Esophagus muscularis mucosa (tissue), 4 donors: ENCODE data around the gene BNC2. TPM values are rescaled to one million over a fixed set of nuclear protein-coding genes. Genes with fewer than 3 reads are reported as not detected.
A peak's percentile ranks its signal among the peaks of the same experiment; 100 is the strongest.

Experiments used
- DNase-seq: peaks from one replicate; pipeline ENCODE4 v3.0.0-alpha.2; 2017; ENCODE audit errors: extremely low spot score
- H3K27ac ChIP-seq, 4 donors: fragments of 200-600 bp; sonication (generic); replicated peaks in 1 of 4; 1 replicate in 3 of 4; 2 replicates in 1 of 4; pipeline ENCODE4 v1.5.1; 2016 to 2019; ENCODE audit warnings: mild to moderate bottlenecking in 1 of 4
- H3K27me3 ChIP-seq, 4 donors: fragments of 200-600 bp; sonication (generic); one replicate each; pipeline versions ENCODE4 v1.5.1 to v1.6.0; 2016 to 2019
- H3K36me3 ChIP-seq, 4 donors: fragments of 200-600 bp; sonication (generic); one replicate each; pipeline ENCODE4 v1.5.1; 2016 to 2019
- H3K4me1 ChIP-seq, 4 donors: fragments of 200-600 bp; sonication (generic); one replicate each; pipeline ENCODE4 v1.5.1; 2016 to 2019
- H3K4me3 ChIP-seq, 4 donors: fragments of 200-600 bp; sonication (generic); 1 replicate in 2 of 4; 2 replicates in 2 of 4; pipeline ENCODE4 v1.5.1; 2016 to 2019; ENCODE audit warnings: mild to moderate bottlenecking in 4 of 4, moderate library complexity in 1 of 4
- H3K9me3 ChIP-seq, 4 donors: fragments of 200-600 bp; sonication (generic); 1 replicate in 3 of 4; 2 replicates in 1 of 4; pipeline ENCODE4 v1.5.1; 2016 to 2019
- CTCF ChIP-seq, 3 experiments: fragments of 200-600 bp in 2 of 3; fragments of 450-650 bp in 1 of 3; sonication (generic) in 2 of 3; IDR thresholded peaks; one replicate each; pipeline ENCODE4 v1.5.1; 2017 to 2019; ENCODE audit warnings: antibody characterized with exemption in 3 of 3, mild to moderate bottlenecking in 2 of 3, moderate library complexity in 1 of 3
- EP300 ChIP-seq: sonication (generic); formaldehyde crosslinking; IDR thresholded peaks from one replicate; pipeline ENCODE4 v1.6.1; 2017; ENCODE audit warnings: antibody characterized with exemption
- POLR2A ChIP-seq: fragments of 450-650 bp; IDR thresholded peaks from one replicate; pipeline ENCODE4 v1.6.1; 2017; ENCODE audit warnings: antibody characterized with exemption, moderate library complexity, mild to moderate bottlenecking, low read depth
- POLR2AphosphoS5 ChIP-seq, 2 donors: sonication (generic); formaldehyde crosslinking; IDR thresholded peaks; one replicate each; pipeline ENCODE4 v1.6.1; 2017; ENCODE audit warnings: antibody characterized with exemption in 2 of 2
- WGBS: methylation state at CpG from one replicate; pipeline ENCODE4 v1.1.5; 2018; 5-methylcytosine and 5-hydroxymethylcytosine counted together
- intact Hi-C: fragments of 100-400 bp; cut with DNase I; formaldehyde crosslinking; loops from one replicate; pipeline ENCODE4 v1.15.1; 2023
- total RNA-seq, 4 donors: library from RNA; depleted of rRNA; stranded (reverse); fragments of >200 nt; gene quantifications; one replicate each; pipeline versions ENCODE4 v1.1.0 to v1.2.1, GENCODE V29; 2016

Gene BNC2
- total RNA-seq, 4 donors from 2014 or later: 95.3 to 138 (median 123) TPM

GRCh38 chr9:16411311-16411710 is 459.2 kb downstream of the BNC2 start:
- DNase-seq: no peak
- Histone ChIP-seq H3K4me3 (no peak overlapping the region), H3K27me3 (no peaks in the 10 kb centered on the region), H3K4me1 (peaks cover 0 to 6% (median 0%) of the 10 kb centered on the region in 4 donors), H3K36me3 (no peaks in the 10 kb centered on the region), H3K27ac (no peak overlapping the region), H3K9me3 (no peaks in the 10 kb centered on the region)
- intact Hi-C loops: no loop called here
- WGBS: 71% methylated on average over 4 of the region's 4 CpGs
- TF ChIP-seq POLR2A (no peak), EP300 (no peak), CTCF (IDR thresholded peaks at IDR 0.05) (no peak), POLR2AphosphoS5 (IDR thresholded peaks at IDR 0.05) (no peak)

DNA sequence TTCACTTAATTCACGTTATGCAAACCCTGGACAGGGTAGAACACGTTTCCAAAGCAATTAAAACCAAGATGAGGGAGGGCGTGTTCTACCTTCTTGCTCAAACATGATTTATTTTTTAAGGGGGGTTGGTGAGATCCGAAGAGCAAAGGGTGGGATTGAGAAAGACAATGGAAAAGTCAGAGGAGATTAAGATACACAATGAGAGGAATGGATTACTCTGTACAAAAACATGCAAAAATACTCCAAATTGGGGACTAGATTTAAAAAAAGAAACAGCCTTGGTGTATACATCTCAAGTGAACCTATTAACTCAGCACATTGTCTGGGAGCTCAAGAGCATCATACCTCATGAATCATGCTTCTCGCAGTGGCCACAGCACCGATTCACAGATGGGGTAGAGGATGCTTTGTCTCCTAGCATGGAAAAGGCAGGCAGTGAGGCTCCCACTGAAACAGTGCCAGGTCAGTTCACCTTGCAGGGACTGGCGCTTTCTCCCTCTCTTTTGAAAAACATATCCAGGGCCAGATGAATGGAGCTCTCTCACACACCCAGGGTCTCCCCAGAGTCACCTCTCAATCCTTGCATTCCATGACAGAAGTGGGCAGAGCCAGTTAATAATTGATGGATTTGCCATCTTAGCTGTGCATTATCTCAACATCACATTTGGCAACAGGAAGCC is 459.7 kb downstream of the BNC2 start:
- no peaks in the 10 kb centered on the region for H3K27me3 ChIP-seq
- no peaks in the 10 kb centered on the region for H3K9me3 ChIP-seq
- H3K27ac ChIP-seq: no peak overlapping the region
- H3K4me3 ChIP-seq: no peak overlapping the region
- H3K4me1 ChIP-seq: peaks cover 0 to under 1% (median 0%) of the 10 kb centered on the region in 4 donors
- DNase-seq: no peak
- intact Hi-C loops: no loop called here
- TF ChIP-seq CTCF (IDR thresholded peaks at IDR 0.05) (no peak), EP300 (no peak), POLR2AphosphoS5 (IDR thresholded peaks at IDR 0.05) (no peak), POLR2A (no peak)
- 86% methylated on average over 7 of the region's 7 CpGs for WGBS
- H3K36me3 ChIP-seq: no peaks in the 10 kb centered on the region

DNA sequence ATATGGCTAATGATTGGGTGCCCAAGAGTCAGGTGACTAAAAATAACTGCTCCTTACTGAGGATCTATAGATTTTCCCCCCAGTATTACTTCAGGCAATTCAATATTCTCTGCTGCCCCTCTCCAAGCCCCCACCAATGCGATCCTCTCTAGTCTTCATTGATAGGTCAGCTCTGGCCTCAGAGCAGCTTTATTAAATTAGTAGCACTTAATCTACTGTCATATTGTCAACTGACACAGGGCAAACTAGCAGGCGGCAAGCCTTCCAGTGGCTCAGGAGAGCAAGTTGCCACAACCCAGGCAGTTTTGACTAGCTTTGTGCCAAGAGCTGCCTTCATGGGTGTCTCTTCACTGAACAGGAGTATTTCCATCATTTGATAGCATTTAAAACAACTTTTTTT is 462.9 kb downstream of the BNC2 start:
- 89% methylated on average over 2 of the region's 2 CpGs for WGBS
- no peak for TF ChIP-seq POLR2AphosphoS5 (IDR thresholded peaks at IDR 0.05)
- TF ChIP-seq POLR2A: no peak
- no peak for TF ChIP-seq EP300
- no peak for TF ChIP-seq CTCF (IDR thresholded peaks at IDR 0.05)
- Histone ChIP-seq H3K27me3 (no peaks in the 10 kb centered on the region), H3K36me3 (no peaks in the 10 kb centered on the region), H3K4me3 (no peak overlapping the region), H3K4me1 (no peaks in the 10 kb centered on the region), H3K9me3 (no peaks in the 10 kb centered on the region), H3K27ac (no peak overlapping the region)
- intact Hi-C loops: no loop called here
- peak; percentile 24 for DNase-seq

DNA sequence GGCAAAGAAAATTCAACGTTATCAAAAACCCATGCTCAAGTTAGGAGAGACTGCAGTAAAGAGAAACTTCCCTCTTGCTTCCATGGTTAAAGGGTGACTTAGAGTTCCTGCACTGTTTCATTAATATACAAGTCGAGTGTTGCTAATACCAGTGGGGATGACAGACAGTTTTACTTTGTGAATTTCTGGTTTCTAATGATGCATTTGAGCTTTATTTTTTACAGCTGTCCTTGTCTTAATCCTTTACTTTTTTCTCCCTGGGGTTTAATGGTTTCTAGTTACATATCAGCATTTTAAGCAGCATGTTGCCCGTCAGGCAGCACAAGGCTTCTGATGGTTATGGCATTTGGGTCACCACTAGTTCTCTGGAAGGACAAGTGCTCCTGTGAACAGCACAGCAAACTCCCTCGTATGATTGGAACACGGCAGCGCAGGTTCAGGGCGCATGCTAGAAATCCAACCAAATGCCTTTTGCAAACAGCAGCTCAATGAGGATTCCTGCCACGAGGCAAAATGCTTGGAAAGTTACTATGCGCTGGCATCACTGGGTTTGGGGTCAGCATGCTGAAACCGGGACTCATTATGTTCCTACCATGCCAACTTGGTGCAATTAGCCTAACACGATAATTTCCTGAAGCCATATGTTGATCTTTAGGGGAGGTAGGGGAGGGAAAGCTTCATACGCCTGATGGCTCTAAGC is 463.8 kb downstream of the BNC2 start:
- H3K9me3 ChIP-seq: no peaks in the 10 kb centered on the region
- no peaks in the 10 kb centered on the region for H3K36me3 ChIP-seq
- peak; percentile 90 for DNase-seq
- no peak overlapping the region for H3K4me3 ChIP-seq
- TF ChIP-seq POLR2A: no peak
- TF ChIP-seq EP300: no peak
- TF ChIP-seq POLR2AphosphoS5 (IDR thresholded peaks at IDR 0.05): no peak
- no peak for TF ChIP-seq CTCF (IDR thresholded peaks at IDR 0.05)
- no peaks in the 10 kb centered on the region for H3K4me1 ChIP-seq
- intact Hi-C loops: no loop called here
- no peak overlapping the region for H3K27ac ChIP-seq
- WGBS: 83% methylated on average over 12 of the region's 12 CpGs
- H3K27me3 ChIP-seq: no peaks in the 10 kb centered on the region
